NCI-H524 treated with DMSO at 0.1 percent for 48 hours (cell line): ENCODE measurements around the gene HDAC4.

ENCODE experiments used
- DNase-seq: peaks from one replicate; lab custom pipeline; 2025; lab: John Stamatoyannopoulos, UW

Gene HDAC4

DNA sequence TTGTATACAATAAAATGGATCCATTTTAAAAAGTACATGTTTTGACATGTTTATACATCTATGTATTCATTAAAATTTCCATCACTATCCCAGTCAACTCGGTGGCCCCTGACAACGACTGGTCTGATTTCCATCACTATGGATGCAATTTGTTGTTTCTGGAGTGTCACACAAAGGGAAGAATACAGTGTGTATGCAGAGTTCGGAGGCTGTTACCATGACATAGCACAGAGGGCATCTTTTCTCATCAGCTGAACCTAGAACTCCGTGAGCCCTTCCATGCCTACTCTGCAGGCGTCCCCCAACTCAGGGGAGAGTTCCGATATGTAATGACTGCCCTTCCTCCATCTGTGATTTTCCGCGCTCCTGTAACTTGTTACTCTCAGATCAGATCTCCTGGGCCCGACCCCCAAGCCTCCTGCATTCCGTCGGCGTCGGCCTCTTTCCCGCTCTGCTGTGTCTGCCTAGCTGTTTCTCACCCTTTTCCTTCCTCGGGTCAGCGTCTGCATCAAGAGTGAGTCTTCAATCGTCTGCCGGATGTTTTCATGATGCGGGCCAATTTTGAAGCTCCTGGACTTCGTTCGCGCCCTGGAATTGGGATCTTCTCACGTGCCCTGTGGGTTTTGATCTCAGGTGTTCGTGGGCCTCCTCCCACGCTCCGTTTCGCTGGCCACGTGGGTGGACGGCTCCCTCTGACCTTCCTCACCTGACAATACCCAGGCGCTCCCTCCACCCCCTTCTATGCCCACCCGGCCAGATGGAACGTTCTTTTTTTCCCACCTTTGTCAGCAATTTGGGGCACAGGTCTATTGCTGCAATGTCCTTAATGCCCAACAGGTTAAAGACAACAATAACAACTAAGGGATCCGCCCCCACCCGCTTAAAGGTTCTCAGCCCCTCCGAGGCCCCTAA lies 391.9 kb downstream of the HDAC4 start:
- DNase-seq: no peak

DNA sequence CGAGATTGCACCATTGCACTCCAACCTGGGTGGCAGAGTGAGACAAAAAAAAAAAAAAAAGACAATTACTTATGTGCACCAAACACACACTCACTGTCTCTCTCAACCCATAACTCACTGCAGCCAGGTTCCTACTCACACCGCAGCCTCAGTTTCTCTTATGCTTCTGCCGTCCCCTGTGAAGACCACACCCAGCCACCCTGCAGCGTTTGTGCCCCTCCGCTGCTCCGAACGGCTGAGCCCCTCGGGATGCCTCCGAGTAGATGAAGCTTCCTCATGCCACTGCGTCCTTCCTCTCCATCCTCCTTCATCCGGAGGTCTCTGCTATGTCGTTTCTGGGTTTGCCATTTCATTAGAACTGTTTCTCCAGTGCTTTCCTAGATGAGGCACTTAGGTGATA lies 392.8 kb downstream of the HDAC4 start:
- no peak for DNase-seq

DNA sequence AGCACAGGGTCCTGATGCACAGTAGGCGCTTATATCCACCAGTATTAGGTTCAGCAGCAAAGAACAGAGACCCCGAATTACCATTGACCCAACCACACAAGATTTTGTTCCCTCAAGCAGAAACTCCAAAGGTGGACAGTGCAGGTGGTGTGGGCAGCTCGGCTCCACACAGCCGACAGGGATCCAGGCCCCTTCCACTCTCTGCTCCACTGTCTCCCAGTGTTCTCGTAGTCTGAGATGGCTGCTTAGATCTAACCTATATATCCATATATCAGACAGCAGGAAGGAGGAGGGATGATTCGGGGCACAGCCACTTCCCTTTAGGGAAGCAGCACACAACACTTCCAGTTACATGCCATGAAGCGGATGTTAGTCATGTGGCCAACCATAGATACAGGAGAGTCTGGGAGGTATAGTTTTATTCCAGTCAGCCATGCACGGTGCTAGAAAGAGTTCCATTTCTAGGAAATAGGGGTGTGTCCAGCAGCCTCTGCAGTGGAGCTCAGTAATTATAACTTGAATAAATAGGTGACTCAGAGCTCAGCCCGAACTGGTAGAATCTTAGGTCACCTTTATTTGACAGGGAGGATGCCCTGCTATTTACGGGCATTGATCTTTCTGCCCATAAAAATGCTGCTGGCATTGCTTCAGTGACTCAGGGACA lies 394.1 kb downstream of the HDAC4 start:
- no peak for DNase-seq

DNA sequence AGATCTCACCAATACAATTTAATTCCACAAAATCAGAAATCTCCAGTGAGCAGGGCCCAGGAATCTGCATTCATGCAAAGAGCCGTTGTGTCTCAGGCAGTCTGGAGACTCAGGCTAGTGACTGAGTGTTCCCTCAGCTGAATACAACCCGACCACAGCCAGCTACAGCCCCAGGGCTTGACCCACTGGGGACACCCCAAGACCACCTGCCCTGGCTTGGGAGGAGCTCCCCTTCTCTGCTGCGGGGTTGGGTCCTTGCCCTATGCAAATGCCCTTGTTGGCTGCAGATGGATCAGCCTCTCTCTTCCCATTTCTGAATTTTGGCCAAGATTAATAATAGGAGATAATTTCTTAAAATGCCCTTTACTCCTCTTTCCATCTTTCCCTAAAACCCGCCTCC lies 395.2 kb downstream of the HDAC4 start:
- no peak for DNase-seq

DNA sequence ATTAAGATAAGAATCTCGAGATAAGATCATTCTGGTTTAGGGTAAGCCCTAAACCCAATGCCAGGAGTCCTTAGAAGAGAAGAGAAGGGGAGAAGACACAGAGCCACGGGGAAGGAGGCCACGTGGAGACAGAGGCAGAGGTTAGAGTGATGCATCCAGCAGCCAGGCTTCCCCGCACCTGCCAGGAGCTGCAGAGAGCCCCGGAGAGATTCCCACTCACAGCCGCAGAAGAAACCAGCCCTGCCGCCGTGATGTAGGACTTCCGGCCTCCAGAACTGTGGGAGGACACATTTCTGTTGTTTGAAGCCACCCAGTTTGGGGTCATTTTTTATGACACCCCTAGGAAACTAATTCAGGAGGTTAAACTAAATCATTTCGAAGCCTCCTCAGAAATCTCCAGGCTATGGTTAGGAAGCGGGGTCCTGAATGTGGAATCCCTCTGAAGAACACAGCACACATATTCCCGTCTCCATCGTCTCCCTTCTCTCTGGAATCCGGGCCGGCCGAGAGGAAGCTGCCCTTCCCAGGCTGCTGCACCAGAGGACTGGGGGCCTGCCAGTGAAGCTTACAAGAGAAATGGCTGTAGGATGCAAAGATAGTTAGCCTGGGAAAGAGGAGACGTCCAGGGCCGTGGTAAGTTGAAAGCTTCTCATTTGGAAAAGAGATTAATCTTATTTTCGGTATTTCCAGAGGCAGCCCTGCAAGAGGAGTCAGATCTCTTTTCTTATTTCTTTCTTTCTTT lies 396.4 kb downstream of the HDAC4 start:
- no peak for DNase-seq

DNA sequence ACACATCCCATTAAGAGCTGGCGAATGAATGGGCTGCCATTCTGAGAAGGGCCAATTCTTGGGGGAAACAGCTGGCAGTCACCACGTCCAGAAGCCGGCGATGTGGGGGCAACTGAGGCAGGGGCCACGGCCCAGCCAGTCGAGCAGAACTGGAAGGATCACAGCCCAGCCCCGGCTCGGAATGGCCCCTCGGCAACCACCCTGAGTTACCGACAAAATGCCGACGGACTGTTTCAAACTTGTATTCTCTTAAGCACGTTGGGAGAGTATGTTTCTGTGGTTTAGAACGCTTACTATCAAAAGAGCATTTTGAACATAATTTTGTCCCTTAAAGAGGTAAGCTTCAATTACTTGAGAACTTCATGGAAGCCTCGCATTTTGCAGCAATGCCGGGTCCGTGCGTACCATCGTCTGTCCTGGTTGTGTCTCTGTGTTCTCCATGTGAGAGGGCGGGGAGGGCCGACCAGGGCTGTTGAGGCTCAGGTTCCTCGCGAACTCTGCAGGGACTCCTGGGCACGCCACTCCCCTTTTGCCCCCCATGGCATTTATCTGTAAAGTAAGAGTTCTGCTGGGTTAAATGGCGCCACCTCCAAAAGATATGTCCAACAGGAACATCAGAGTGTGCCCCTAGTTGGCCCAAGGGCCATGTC lies 397.1 kb downstream of the HDAC4 start:
- no peak for DNase-seq

DNA sequence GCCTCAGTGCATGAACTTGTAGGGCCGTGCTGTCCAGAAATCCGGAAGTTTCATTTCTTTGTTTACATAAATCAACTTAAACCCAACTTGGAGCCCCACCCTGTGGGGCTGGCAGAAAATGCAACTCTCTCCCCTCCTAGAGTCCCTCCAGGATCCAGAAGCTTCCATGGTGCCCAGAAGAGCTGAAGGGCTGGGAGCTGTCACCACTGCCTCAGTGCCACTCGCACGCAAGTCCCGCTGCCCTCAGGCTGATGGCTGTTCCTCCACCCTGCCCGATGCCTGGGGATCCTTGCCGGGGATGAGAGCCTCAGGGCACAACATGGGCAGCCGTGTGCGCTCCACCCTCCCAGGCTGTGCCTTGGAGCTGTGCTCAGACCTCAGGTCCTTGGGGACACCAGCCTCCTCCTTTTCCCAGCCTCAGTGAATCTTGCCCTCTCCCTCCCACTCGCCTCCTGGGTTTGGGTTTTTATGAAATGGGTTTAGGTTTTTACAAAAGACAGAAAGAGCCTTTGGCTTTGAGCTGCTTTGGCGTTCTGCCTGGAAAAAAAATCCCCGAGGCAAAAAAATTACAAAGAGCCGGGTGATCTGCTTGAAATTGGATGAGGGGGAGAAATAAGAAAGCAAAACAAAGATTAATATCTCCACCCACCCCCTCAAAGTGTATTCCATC lies 397.7 kb downstream of the HDAC4 start:
- no peak for DNase-seq

DNA sequence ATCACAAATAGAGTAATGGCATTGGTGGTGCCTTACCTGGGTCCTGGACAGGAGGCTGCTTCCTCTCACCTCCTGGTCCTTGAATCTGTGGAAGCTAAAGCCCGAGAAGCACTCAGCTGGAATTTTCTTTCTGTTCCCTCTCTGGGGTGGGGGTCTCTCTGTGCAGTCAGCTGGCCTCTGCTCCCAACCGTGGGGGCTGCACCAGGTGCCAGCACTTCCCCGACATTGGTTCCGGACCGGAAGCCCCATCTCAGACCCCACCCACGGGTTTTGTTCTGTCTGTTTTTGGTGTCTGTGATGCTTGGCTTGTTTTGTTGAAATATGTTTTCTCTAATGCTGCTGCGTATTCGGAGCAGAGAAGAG lies 398.2 kb downstream of the HDAC4 start:
- DNase-seq: no peak

DNA sequence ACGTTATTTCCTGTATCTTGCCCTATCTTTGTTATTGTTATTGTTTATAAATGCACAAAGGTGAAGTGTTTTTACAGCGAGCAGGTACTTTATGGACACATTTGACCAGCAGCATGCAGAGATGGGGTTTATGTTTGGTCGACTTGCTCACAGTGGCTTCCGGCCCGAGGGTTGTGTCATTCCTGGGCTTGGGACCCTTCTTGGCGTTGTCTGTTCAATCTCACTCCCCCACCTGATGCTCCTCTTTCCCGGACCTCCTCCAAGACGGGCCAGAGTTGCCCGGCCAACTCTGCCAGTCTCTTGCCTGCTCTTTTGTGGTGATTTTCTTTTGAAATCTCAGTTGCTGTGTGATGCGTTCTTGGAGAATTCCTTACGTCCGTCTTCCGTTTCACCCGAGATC lies 399.0 kb downstream of the HDAC4 start:
- DNase-seq: no peak

DNA sequence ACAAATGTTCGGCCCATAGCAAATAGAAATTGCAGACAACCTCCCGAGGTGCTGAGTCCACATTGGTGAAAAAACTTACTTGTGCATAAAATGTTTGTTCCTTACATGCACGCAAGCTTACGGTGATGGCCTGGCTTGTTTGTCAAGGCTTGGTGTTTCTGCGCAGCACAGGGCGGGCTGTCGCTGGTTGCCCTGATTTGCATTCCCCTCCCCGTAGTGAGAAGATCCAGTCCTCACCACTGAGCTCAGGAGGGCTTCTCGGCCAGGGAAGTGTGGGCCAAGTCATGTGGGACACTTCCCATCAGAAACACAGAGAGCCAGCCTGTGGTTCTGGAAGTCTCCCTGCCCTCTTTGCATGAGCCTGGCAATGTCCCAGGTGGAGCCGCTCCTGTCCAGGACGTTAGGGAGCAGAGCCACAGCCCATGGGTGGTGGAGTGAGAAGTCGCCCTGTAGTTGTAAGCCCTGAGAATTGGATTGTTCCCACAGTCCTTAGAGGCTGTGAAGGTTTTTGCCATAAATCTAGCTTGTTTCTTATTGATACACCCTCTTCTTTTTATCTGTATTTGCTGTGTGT lies 400.2 kb downstream of the HDAC4 start:
- no peak for DNase-seq

DNA sequence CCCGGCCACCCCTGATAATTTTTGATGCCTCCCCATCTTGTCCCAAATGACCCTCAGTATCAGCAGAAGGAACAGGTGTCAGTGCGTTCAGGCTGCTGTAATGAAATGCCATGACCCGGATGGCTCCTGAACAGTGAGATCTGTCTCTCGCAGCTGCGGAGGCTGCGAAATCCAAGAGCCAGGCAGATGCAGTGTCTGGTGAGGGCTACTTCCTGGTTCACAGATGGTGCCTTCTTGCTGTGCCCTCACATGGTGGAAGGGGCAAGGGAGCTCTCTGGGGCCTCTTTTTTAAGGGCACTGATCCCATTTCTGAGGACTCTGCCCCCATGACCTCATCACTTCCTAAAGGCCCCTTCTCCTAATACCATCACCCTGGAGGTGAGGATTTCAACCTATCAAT lies 400.7 kb downstream of the HDAC4 start:
- DNase-seq: no peak

DNA sequence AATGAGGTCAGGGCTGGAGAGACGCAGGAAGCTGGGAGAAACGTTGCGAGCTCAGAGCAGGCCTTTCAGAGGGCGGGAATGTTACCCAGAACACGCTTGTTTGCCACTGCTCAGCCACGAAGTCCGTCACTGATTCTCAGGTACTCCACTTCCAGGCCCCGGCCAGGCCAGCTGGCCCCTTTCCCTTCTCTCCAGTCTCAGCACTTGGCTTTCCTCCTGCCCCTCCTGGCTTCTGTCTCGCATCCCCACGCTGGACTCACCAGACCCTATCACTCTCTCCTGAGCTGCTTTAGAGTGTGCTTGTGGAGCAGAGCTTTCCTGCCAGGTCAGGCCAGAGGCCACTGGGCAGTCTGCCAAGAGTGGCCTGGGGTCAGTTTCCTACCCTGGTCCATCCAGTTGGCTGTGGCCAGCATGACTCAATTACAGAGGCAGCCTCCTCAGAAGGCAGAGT lies 401.5 kb downstream of the HDAC4 start:
- DNase-seq: no peak

DNA sequence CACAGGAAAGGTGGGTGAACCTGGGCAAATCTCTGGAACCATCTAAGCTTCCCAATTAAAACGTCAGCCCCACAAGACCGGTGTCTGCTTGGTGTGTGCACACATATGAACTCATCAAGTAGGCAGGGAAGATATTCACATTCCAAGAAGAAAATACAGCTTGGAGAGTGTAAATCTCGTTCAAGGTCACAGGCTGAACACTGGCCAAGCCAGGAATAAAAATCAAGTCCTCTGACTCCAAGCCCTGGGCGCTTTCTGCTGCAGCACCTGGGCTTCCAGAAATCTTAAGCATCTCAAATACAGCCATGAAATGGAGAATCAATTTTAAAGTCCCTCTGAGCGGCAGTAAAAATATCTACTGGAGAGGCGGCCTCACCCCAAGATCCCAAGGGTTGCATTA lies 402.0 kb downstream of the HDAC4 start:
- DNase-seq: no peak
